Fibroblast of the aortic adventitia (primary cell): ENCODE data around the gene UBE2N. TPM values are rescaled to one million over a fixed set of nuclear protein-coding genes. Genes with fewer than 3 reads are reported as not detected.
"Not testable (repeated sequence)": the region's sequence is repeated elsewhere in the genome, so short reads cannot be mapped to it uniquely, and the experiment has no call there.

Source experiments
- DNase-seq: peaks from one replicate; pipeline ENCODE4 v3.0.0-alpha.2; 2010; ENCODE audit warnings: low read depth
- H3K4me3 ChIP-seq: 2 replicates; pipeline ENCODE4 v1.5.1; 2011; ENCODE audit warnings: low read depth, mild to moderate bottlenecking, control low read depth, low read length, moderate library complexity
- CTCF ChIP-seq: IDR thresholded peaks from 2 replicates; pipeline ENCODE4 v1.5.1; 2011; ENCODE audit warnings: mild to moderate bottlenecking, low read length, control low read depth, inconsistent platforms; ENCODE audit not compliant: insufficient read depth
- total RNA-seq: library from RNA; depleted of rRNA; stranded (reverse); fragments of >200 nt; gene quantifications from 2 replicates; pipeline ENCODE4 v1.2.3, GENCODE V29; 2012; ENCODE audit warnings: low replicate concordance

Gene UBE2N
- total RNA-seq, 1 donor, result 63.5 TPM

DNA sequence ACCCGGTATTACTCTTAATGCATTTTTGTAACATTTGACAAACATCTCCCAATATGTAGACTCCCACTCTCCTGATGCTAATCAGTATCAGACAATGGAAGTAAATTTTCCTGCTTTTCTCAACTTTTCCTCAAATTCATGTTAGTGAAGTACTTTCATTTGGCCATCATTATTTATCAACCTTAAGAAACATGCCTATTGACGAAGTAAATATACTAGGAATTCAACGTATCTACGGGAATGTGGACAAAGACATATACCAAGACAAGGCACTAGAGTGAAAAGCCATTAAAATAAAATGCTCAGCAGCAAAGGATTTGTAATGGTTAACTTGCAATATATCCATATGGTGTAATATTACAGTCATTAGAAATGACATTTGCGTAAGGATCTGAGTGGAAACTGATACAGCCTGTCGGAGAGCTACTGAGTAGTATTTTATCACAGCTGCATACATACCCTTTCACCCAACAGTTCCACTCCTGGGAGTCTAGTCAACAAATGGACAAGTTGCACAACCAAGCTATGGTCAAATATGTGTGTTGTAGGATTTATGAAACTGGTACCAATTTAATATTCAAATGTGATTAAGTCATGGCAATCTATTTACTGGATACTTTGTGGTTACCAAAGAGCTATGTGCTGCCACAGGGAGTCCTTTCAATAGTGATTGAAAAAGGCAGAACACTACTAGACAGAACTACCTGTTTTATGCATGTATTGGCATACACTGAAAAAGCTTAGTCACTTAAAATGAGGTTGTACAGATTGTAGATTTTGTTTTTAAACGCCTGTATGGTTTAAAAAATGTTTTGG, 37.6 kb downstream of the UBE2N start:
- H3K4me3 ChIP-seq, result no peak overlapping the region
- DNase-seq, result no peak
- TF ChIP-seq CTCF, result no peak

DNA sequence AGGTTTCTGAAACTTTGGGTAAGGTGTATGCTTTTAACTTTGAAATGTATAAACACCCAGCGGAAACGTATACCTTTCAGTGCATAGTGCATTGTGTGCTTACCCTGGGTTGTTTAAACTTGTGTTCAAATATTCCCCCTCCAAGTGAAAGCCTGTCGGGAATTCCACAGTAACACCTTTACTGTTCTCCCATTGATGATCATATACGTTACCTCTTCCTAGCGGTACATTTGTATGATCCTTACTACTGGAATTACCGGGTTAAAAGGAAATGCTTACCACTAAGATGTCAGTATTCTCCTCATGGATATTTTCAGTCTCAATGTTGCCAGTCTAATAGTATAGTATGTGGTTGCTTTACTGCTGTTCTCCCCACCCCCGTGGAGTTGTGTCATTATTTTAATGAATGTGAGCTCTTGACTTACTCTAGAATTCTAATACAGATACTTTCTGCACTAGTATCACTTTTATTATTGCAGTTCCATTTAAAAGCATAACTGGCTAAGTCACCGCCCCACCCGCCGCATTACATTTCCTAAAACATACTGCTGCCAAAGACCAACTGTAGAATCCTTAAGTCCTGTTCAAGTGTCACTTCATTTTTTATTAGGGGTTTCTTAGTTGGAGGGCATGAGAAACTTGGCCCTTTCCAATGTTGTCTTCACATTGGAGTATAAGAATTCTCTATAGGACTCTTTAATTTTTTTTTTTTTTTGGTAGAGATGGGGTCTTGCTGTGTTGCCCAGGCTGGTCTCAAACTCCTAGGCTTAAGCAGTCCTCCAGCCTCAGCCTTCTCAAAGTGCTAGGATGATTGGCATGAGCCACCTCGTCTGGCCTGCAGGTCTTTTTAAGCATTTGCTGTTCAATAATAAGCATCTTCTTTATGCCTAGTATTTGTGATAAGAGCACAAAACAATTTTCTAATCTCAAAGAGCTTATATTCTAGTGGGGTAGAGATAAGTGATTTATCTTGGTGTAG, 39.1 kb downstream of the UBE2N start:
- DNase-seq, result no peak
- no peak for TF ChIP-seq CTCF

DNA sequence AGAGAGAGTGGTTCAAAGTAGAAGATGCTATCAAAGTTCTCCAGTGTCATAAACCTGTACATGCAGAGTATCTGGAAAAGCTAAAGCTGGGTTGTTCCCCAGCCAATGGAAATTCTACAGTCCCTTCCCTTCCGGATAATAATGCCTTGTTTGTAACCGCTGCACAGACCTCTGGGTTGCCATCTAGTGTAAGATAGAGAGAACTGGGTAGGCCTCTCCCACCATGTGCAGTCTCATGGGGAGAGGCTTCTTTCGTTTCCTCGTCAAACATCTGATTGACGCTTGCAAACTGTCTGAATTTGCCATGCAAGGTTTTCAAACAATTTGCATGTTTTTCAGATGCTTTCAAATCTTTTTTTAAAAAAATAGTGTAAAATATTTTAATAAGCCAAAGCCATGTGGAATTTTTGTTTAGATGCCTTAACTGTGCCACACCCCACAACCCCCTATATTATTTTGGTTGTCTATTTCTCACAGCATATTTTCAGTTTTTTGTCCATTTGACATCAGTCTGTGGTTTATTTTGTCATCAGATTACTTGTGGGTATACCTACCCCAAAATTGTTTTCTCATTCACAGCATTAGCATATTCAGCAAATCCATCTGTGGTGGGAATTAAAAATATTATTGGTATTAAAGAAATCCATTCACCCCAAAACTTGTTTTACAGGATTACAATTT, 42.4 kb downstream of the UBE2N start:
- not testable (repeated sequence) for H3K4me3 ChIP-seq, DNase-seq

More for the DNA sequence above, 39.1 kb downstream of the UBE2N start:
- H3K4me3 ChIP-seq, result no peak overlapping the region

DNA sequence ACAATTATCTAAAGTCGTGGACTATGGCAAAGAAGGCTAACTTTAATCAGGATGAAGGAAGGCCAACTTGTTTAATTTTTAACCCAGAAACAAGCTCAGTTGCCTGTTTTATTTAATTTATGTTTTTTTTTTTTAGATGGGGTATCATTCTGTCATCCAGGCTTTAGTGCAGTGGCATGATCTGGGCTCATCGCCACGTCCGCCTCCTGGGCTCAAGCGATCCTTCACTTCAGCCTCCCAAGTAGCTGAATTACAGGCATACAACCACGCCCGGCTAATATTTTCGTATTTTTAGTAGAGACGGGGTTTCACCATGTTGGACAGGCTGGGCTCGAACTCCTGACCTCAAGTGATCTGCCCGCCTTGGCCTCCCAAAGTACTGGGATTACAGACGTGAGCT, 44.3 kb downstream of the UBE2N start:
- no peak overlapping the region for H3K4me3 ChIP-seq
- DNase-seq, result no peak
- TF ChIP-seq CTCF, result no peak

DNA sequence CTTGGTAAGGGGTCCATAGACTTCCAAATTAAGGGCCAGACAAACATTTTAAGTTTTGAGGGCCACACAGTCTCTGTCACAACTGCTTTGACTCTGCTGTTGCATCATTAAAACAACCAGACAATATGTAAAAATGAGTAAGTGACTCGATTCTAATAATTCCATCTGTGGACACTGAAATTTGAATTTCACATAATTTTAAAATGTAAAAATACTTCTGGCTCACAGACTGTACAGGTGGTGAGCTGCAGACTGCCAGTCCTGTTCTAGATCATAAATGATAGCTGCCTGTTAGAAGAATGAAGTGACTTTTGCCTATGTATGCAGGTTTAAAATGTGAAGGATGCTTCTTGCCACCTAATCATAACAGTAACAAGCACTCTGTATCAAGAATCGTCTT, 48.3 kb downstream of the UBE2N start:
- no peak for DNase-seq
- no peak for TF ChIP-seq CTCF
- no peak overlapping the region for H3K4me3 ChIP-seq

DNA sequence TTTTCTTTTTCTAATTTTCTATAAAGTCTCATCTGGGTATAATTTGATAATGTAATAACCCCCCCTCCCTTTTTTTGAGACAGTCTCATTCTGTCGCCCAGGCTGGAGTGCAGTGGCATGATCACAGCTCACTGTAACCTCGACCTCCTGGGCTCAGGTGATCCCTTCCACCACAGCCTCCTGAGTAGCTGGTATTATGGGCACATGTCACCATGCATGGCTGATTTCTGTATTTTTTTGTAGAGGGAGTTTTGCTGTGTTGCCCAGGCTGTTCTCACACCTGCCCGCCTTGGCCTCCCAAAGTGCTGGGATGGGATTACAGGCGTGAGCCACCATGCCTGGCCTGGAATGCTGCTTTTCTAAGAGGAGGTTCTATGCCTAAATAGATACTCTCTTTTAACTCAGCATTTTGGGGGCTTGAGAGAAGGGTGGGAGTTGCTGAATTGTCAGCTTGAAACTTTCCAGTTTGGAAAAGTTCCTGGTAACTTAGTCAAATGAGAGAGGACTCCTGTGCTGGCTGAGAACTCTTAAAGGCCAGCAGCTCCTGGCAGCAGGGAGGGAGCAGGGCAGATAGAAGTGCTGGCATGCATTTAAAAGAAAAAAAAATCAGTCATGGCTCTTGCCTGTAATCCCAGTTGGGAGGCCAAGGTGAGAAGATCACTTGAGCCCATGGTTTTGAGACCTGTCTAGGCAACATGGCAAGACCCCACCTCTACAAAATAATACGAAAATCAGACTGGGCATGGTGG, 51.0 kb downstream of the UBE2N start:
- no peak for DNase-seq
- TF ChIP-seq CTCF, result no peak
- no peak overlapping the region for H3K4me3 ChIP-seq
